B cell (primary cell): Measurements from ENCODE around the gene MLH1. TPM values are rescaled to one million over a fixed set of nuclear protein-coding genes. Genes with fewer than 3 reads are reported as not detected.

Source experiments
- ATAC-seq: fragments of 200-7000 bp; cut with Tn5 transposase; one replicate; pipeline ENCODE4 v1.10.0; 2021; ENCODE audit warnings: low read depth, mild to moderate bottlenecking, moderate number of reproducible peaks, moderate library complexity
- CTCF ChIA-PET: fragments of 350-600 bp; sonication (Branson Sonifier 250); formaldehyde crosslinking; loops from one replicate; lab custom pipeline; 2021; ENCODE audit warnings: antibody characterized with exemption, inconsistent platforms; lab: Charles Lee
- POLR2A ChIA-PET: fragments of 350-600 bp; sonication (Branson Sonifier 250); formaldehyde crosslinking; loops from one replicate; lab custom pipeline; 2021; ENCODE audit warnings: antibody characterized with exemption; lab: Charles Lee
- DNase-seq: peaks from one replicate; pipeline ENCODE4 v3.0.0; 2013
- H2AFZ ChIP-seq: 2 replicates; pipeline ENCODE4 v1.6.1; 2012; ENCODE audit warnings: mild to moderate bottlenecking, low read depth, low read length; ENCODE audit not compliant: insufficient read depth, poor library complexity, severe bottlenecking
- H3K27ac ChIP-seq, 2 donors: 1 replicate in 1 of 2; 2 replicates in 1 of 2; pipeline ENCODE4 v1.5.1; 2012 to 2013; ENCODE audit warnings: low read length in 2 of 2, mild to moderate bottlenecking in 2 of 2, moderate library complexity in 1 of 2
- H3K27me3 ChIP-seq, 4 experiments: fragments of 200-600 bp in 1 of 4; sonication (generic) in 1 of 4; replicated peaks in 1 of 4; 1 replicate in 2 of 4; 2 replicates in 2 of 4; pipeline versions ENCODE4 v1.6.1 to v1.7.0; 2013 to 2016; ENCODE audit warnings: low read length in 3 of 4, mild to moderate bottlenecking in 2 of 4, mixed read lengths in 1 of 4, moderate library complexity in 1 of 4; ENCODE audit not compliant: insufficient read depth in 4 of 4, control insufficient read depth in 3 of 4; ENCODE audit errors: control extremely low read depth in 1 of 4
- H3K36me3 ChIP-seq, 2 experiments: replicated peaks in 1 of 2; 1 replicate in 1 of 2; 2 replicates in 1 of 2; pipeline versions ENCODE4 v1.6.1 to v1.7.1; 2013; ENCODE audit warnings: low read length in 1 of 2; ENCODE audit not compliant: insufficient read depth in 2 of 2, control insufficient read depth in 1 of 2; ENCODE audit errors: control extremely low read depth in 1 of 2, extremely low read depth in 1 of 2
- H3K4me1 ChIP-seq, 2 donors: fragments of 200-600 bp in 1 of 2; sonication (generic) in 1 of 2; 1 replicate in 1 of 2; 2 replicates in 1 of 2; pipeline versions ENCODE4 v1.5.1 to v1.6.1; 2013 to 2017; ENCODE audit warnings: low read length in 2 of 2; ENCODE audit not compliant: control insufficient read depth in 2 of 2, insufficient read depth in 2 of 2
- H3K4me2 ChIP-seq: replicated peaks from 2 replicates; pipeline ENCODE3; 2012; ENCODE audit warnings: mild to moderate bottlenecking, low read depth, low read length; ENCODE audit not compliant: poor library complexity, severe bottlenecking
- H3K4me3 ChIP-seq, 5 experiments: fragments of 200-600 bp in 1 of 5; sonication (generic) in 1 of 5; 1 replicate in 3 of 5; 2 replicates in 2 of 5; pipeline versions ENCODE4 v1.5.1 to v1.7.0; 2011 to 2016; ENCODE audit warnings: low read length in 4 of 5, mild to moderate bottlenecking in 4 of 5, low read depth in 2 of 5, control low read depth in 1 of 5, moderate library complexity in 1 of 5; ENCODE audit not compliant: insufficient read depth in 1 of 5; ENCODE audit errors: control extremely low read depth in 1 of 5, extremely low read depth in 1 of 5
- H3K79me2 ChIP-seq: fragments of 200-600 bp; sonication (generic); one replicate; pipeline ENCODE4 v1.6.0; 2016; ENCODE audit warnings: low read length; ENCODE audit not compliant: control insufficient read depth, insufficient read depth
- H3K9ac ChIP-seq: fragments of 200-600 bp; sonication (generic); 2 replicates; pipeline ENCODE4 v1.6.1; 2017; ENCODE audit warnings: mild to moderate bottlenecking, low read length, moderate library complexity
- H3K9me3 ChIP-seq, 3 donors: one replicate each; pipeline versions ENCODE4 v1.6.1 to v1.7.1; 2013; ENCODE audit warnings: low read length in 2 of 3; ENCODE audit not compliant: control insufficient read depth in 2 of 3, insufficient read depth in 1 of 3; ENCODE audit errors: control extremely low read depth in 1 of 3
- H4K20me1 ChIP-seq: 2 replicates; pipeline ENCODE4 v1.6.0; 2012; ENCODE audit warnings: mild to moderate bottlenecking, low read length; ENCODE audit not compliant: insufficient read depth, control insufficient read depth, poor library complexity, severe bottlenecking
- H3K27ac Mint-ChIP-seq: one replicate; pipeline ENCODE4 v1.8.0; 2021; ENCODE audit warnings: mixed read lengths
- H3K27me3 Mint-ChIP-seq: one replicate; pipeline ENCODE4 v1.8.0; 2021; ENCODE audit warnings: mixed read lengths
- H3K4me1 Mint-ChIP-seq: one replicate; pipeline ENCODE4 v1.8.0; 2021; ENCODE audit warnings: mixed read lengths
- H3K4me3 Mint-ChIP-seq: one replicate; pipeline ENCODE4 v1.8.0; 2021; ENCODE audit warnings: mixed read lengths
- H3K9me3 Mint-ChIP-seq: one replicate; pipeline ENCODE4 v1.8.0; 2022; ENCODE audit warnings: mixed read lengths; ENCODE audit not compliant: insufficient read depth
- CTCF ChIP-seq: fragments of 200-600 bp; IDR thresholded peaks from one replicate; pipeline ENCODE4 v1.8.0; 2022; ENCODE audit warnings: antibody characterized with exemption, mild to moderate bottlenecking
- EZH2 ChIP-seq: IDR thresholded peaks from 2 replicates; pipeline ENCODE4 v1.6.1; 2012; ENCODE audit warnings: borderline replicate concordance, low read depth, mild to moderate bottlenecking, moderate library complexity, low read length; ENCODE audit not compliant: insufficient read depth, poor library complexity, severe bottlenecking
- WGBS: methylation state at CpG from one replicate; pipeline ENCODE4 v1.1.5; 2013; ENCODE audit warnings: missing lambda C conversion rate; ENCODE audit not compliant: insufficient coverage; 5-methylcytosine and 5-hydroxymethylcytosine counted together
- intact Hi-C: fragments of 100-400 bp; cut with micrococcal nuclease; formaldehyde crosslinking; loops from one replicate; pipeline ENCODE4 v1.10.0; 2022
- polyA plus RNA-seq: library from polyadenylated mRNA; depleted of rRNA; stranded (reverse); fragments of >200 nt; gene quantifications from 2 replicates; pipeline ENCODE4 v1.2.3, GENCODE V29; 2012
- total RNA-seq, 2 donors: library from RNA; stranded (reverse); fragments of 120-200 nt in 1 of 2; gene quantifications; 1 replicate in 1 of 2; 2 replicates in 1 of 2; pipeline versions ENCODE4 v1.2.3 to v1.2.4, GENCODE V29; 2013 to 2022

The MLH1 gene
- total and polyA plus RNA-seq, 2 donors (not counting 1 experiment from before 2014, with no cell fraction given), result 22.4 to 38.5 TPM

- no peak overlapping the region for H3K4me3 Mint-ChIP-seq
- Histone ChIP-seq H3K4me3 (no peak overlapping the region), H3K9me3 (no peaks in the 10 kb centered on the region), H3K79me2 (no peaks in the 10 kb centered on the region), H4K20me1 (no peaks in the 10 kb centered on the region), H3K27ac (no peak overlapping the region), H3K9ac (no peak overlapping the region), H3K4me2 (no peak overlapping the region), H3K27me3 (no peaks in the 10 kb centered on the region), H3K36me3 (no peaks in the 10 kb centered on the region), H2AFZ (no peak overlapping the region), H3K4me1 (peaks cover 0 to 4% of the 10 kb centered on the region in 2 donors)
- H3K9me3 Mint-ChIP-seq, result no peaks in the 10 kb centered on the region
- H3K27ac Mint-ChIP-seq, result no peak overlapping the region
- no peaks in the 10 kb centered on the region for H3K27me3 Mint-ChIP-seq
- DNase-seq (no peak), ATAC-seq (no peak)
- ChIA-PET POLR2A (no interaction called here), CTCF (interaction anchor here (0.5 to 6.2 kb wide), 4 partner anchors 10 to 50 kb away, joined by 5 to 128 read pairs (median 24); partner anchors contain the start of gene TRANK1)
- intact Hi-C loops, result loop anchor here (5.0 kb wide), 2 partner anchors 32 to 38 kb away; partner anchors contain the start of genes EPM2AIP1 and MLH1
- peaks cover 13% of the 10 kb centered on the region for H3K4me1 Mint-ChIP-seq
- no peak for TF ChIP-seq CTCF
- no peak for TF ChIP-seq EZH2
Measured at GRCh38 chr3:36954452-36955134, 38.7 kb upstream of the MLH1 start.

GRCh38 chr3:36956155-36956554, 37.2 kb upstream of the MLH1 start:
- 86% methylated on average over 1 of the region's 3 CpGs for WGBS
- Histone ChIP-seq H3K9me3 (no peaks in the 10 kb centered on the region), H3K79me2 (no peaks in the 10 kb centered on the region), H3K36me3 (no peaks in the 10 kb centered on the region), H3K9ac (no peak overlapping the region), H3K4me3 (no peak overlapping the region), H3K4me2 (no peak overlapping the region), H3K4me1 (peaks cover 0 to 4% of the 10 kb centered on the region in 2 donors), H2AFZ (no peak overlapping the region), H4K20me1 (no peaks in the 10 kb centered on the region), H3K27ac (no peak overlapping the region), H3K27me3 (no peaks in the 10 kb centered on the region)
- DNase-seq, result no peak
- ChIA-PET POLR2A (no interaction called here), CTCF (interaction anchor here (0.6 to 6.2 kb wide), 13 partner anchors 10 to 189 kb away, joined by 3 to 128 read pairs (median 6); partner anchors contain the start of genes EPM2AIP1, MLH1 and TRANK1)
- Mint-ChIP-seq H3K4me1 (peaks cover 13% of the 10 kb centered on the region), H3K9me3 (no peaks in the 10 kb centered on the region), H3K27ac (no peak overlapping the region), H3K4me3 (no peak overlapping the region), H3K27me3 (no peaks in the 10 kb centered on the region)
- intact Hi-C loops, result loop anchor here (5.0 kb wide), 2 partner anchors 34 to 36 kb away; partner anchors contain the start of genes EPM2AIP1 and MLH1
- no peak for ATAC-seq
- no peak for TF ChIP-seq CTCF
- TF ChIP-seq EZH2, result no peak
